OCI-LY1 (cell line): Measurements from ENCODE around the gene MCM8.

Experiments
- CTCF ChIP-seq: fragments of 200-600 bp; sonication (generic), shearing (Covaris generic); IDR thresholded peaks from 2 replicates; pipeline ENCODE4 v1.5.1; 2017; ENCODE audit warnings: mild to moderate bottlenecking, antibody characterized with exemption, low read length, moderate library complexity, mixed read lengths
- EZH2 ChIP-seq: fragments of 200-600 bp; sonication (generic), shearing (Covaris generic); IDR thresholded peaks from 2 replicates; pipeline ENCODE4 v1.8.0; 2017; ENCODE audit warnings: borderline replicate concordance, mixed run types, mild to moderate bottlenecking, antibody characterized with exemption, low read length, moderate library complexity, mixed read lengths

GRCh38 chr20:6029538-6029937, 79.1 kb downstream of the MCM8 start:
- TF ChIP-seq CTCF = no peak
- TF ChIP-seq EZH2 = no peak
